NCI-H2227 (cell line): ENCODE measurements around the gene TRRAP.

ENCODE experiments used
- DNase-seq: peaks from one replicate; lab custom pipeline; 2025; ENCODE audit not compliant: unreplicated experiment; lab: John Stamatoyannopoulos, UW

Gene TRRAP

GRCh38 chr7:98984126-98984525 is 105.8 kb downstream of the TRRAP start:
- DNase-seq, result no peak

- DNase-seq, result no peak
These were observed 107.1 kb downstream of the TRRAP start for GRCh38 chr7:98985406-98985805.

GRCh38 chr7:98985945-98986344 is 107.6 kb downstream of the TRRAP start:
- no peak for DNase-seq

GRCh38 chr7:98988641-98989040 is 110.3 kb downstream of the TRRAP start:
- DNase-seq, result no peak

- DNase-seq, result no peak
These were observed 112.0 kb downstream of the TRRAP start for GRCh38 chr7:98990356-98990755.

- DNase-seq, result no peak
These were observed 112.8 kb downstream of the TRRAP start for GRCh38 chr7:98991141-98991540.

GRCh38 chr7:98992076-98992475 is 113.7 kb downstream of the TRRAP start:
- no peak for DNase-seq

- DNase-seq, result no peak
These were observed 114.9 kb downstream of the TRRAP start for GRCh38 chr7:98993024-98993897.

GRCh38 chr7:98994046-98994944 is 116.0 kb downstream of the TRRAP start:
- no peak for DNase-seq

GRCh38 chr7:98995111-98995510 is 116.8 kb downstream of the TRRAP start:
- no peak for DNase-seq

- DNase-seq, result no peak
These were observed 117.3 kb downstream of the TRRAP start for GRCh38 chr7:98995523-98996149.

- no peak for DNase-seq
These were observed 117.8 kb downstream of the TRRAP start for GRCh38 chr7:98996150-98996552.

GRCh38 chr7:98997846-98998245 is 119.5 kb downstream of the TRRAP start:
- no peak for DNase-seq

- no peak for DNase-seq
These were observed 120.7 kb downstream of the TRRAP start for GRCh38 chr7:98998821-98999725.

- DNase-seq, result no peak
These were observed 122.0 kb downstream of the TRRAP start for GRCh38 chr7:99000196-99000903.

GRCh38 chr7:99000904-99001465 is 122.7 kb downstream of the TRRAP start:
- no peak for DNase-seq

GRCh38 chr7:99001482-99002147 is 123.3 kb downstream of the TRRAP start:
- DNase-seq, result no peak

GRCh38 chr7:99002148-99002826 is 124.0 kb downstream of the TRRAP start:
- DNase-seq, result no peak
